MM.1S (cell line): ENCODE data around the gene TBC1D32.

ENCODE experiments used
- DNase-seq: peaks from one replicate; pipeline ENCODE4 v3.0.0-alpha.2; 2015
- H2AFZ ChIP-seq: fragments of 300-600 bp; sonication (generic); 2 replicates; pipeline ENCODE4 v1.6.0; 2016; ENCODE audit warnings: antibody characterized with exemption, low read length
- H3F3A ChIP-seq: fragments of 300-600 bp; sonication (generic); 2 replicates; pipeline ENCODE4 v1.6.1; 2016; ENCODE audit warnings: mild to moderate bottlenecking, antibody characterized with exemption, low read length, moderate library complexity, mixed read lengths; ENCODE audit not compliant: insufficient read depth
- H3K27ac ChIP-seq: fragments of 300-600 bp; sonication (generic); 2 replicates; pipeline ENCODE4 v1.5.1; 2016; ENCODE audit warnings: mild to moderate bottlenecking, low read length
- H3K27me3 ChIP-seq: fragments of 300-600 bp; sonication (generic); replicated peaks from 2 replicates; pipeline ENCODE4 v1.6.0; 2016; ENCODE audit warnings: low read length; ENCODE audit not compliant: insufficient read depth
- H3K36me3 ChIP-seq: fragments of 300-600 bp; sonication (generic); replicated peaks from 2 replicates; pipeline ENCODE4 v1.6.1; 2016; ENCODE audit warnings: mild to moderate bottlenecking, low read length, mixed read lengths; ENCODE audit not compliant: insufficient read depth
- H3K4me1 ChIP-seq: fragments of 300-600 bp; sonication (generic); 2 replicates; pipeline ENCODE4 v1.6.1; 2016; ENCODE audit warnings: low read length, mixed read lengths
- H3K4me2 ChIP-seq: fragments of 300-600 bp; sonication (generic); 2 replicates; pipeline ENCODE4 v1.6.0; 2016; ENCODE audit warnings: low read depth, low read length
- H3K4me3 ChIP-seq: fragments of 300-600 bp; sonication (generic); 2 replicates; pipeline ENCODE4 v1.5.1; 2016; ENCODE audit warnings: low read length, mixed read lengths
- H3K79me2 ChIP-seq: fragments of 300-600 bp; sonication (generic); 2 replicates; pipeline ENCODE4 v1.6.1; 2016; ENCODE audit warnings: mixed run types, low read length, mixed read lengths
- H3K9ac ChIP-seq: fragments of 300-600 bp; sonication (generic); 2 replicates; pipeline ENCODE4 v1.6.1; 2016; ENCODE audit warnings: low read length, mixed read lengths
- H3K9me2 ChIP-seq: fragments of 300-600 bp; sonication (generic); replicated peaks from 2 replicates; pipeline ENCODE4 v1.6.1; 2016; ENCODE audit warnings: mild to moderate bottlenecking, low read length, mixed read lengths; ENCODE audit not compliant: insufficient read depth
- H3K9me3 ChIP-seq: fragments of 300-600 bp; sonication (generic); replicated peaks from 2 replicates; pipeline ENCODE4 v1.6.1; 2016; ENCODE audit warnings: mild to moderate bottlenecking, low read length, mixed read lengths; ENCODE audit not compliant: insufficient read depth
- H4K20me1 ChIP-seq: fragments of 300-600 bp; sonication (generic); 2 replicates; pipeline ENCODE4 v1.6.1; 2016; ENCODE audit warnings: mild to moderate bottlenecking, low read length, moderate library complexity, mixed read lengths; ENCODE audit not compliant: insufficient read depth
- EZH2 ChIP-seq: fragments of 300-600 bp; sonication (generic); optimal IDR thresholded peaks from 2 replicates; pipeline ENCODE3; 2017; ENCODE audit warnings: low read depth, mild to moderate bottlenecking, antibody characterized with exemption, low read length, mixed read lengths
- EZH2phosphoT487 ChIP-seq: fragments of 300-600 bp; sonication (generic); IDR thresholded peaks from 2 replicates; pipeline ENCODE4 v1.6.1; 2018; ENCODE audit warnings: antibody characterized with exemption, low read length
- TF ChIP-seq, protein P1 (sequence below): fragments of 300-600 bp; sonication (generic); IDR thresholded peaks from 2 replicates; pipeline ENCODE4 v1.5.1; 2016; ENCODE audit warnings: antibody characterized with exemption, low read length, mixed read lengths

Gene TBC1D32

GRCh38 chr6:121339639-121340226 lies 5.5 kb upstream of the TBC1D32 start:
- no peaks in the 10 kb centered on the region for H3K36me3 ChIP-seq
- H3K9me2 ChIP-seq = no peaks in the 10 kb centered on the region
- no peaks in the 10 kb centered on the region for H3K79me2 ChIP-seq
- H3K27ac ChIP-seq = no peak overlapping the region
- H3K9me3 ChIP-seq = no peaks in the 10 kb centered on the region
- DNase-seq = no peak
- no peak overlapping the region for H3K9ac ChIP-seq
- no peak overlapping the region for H3K4me3 ChIP-seq
- TF ChIP-seq EZH2phosphoT487 = no peak
- TF ChIP-seq, protein P1, sequence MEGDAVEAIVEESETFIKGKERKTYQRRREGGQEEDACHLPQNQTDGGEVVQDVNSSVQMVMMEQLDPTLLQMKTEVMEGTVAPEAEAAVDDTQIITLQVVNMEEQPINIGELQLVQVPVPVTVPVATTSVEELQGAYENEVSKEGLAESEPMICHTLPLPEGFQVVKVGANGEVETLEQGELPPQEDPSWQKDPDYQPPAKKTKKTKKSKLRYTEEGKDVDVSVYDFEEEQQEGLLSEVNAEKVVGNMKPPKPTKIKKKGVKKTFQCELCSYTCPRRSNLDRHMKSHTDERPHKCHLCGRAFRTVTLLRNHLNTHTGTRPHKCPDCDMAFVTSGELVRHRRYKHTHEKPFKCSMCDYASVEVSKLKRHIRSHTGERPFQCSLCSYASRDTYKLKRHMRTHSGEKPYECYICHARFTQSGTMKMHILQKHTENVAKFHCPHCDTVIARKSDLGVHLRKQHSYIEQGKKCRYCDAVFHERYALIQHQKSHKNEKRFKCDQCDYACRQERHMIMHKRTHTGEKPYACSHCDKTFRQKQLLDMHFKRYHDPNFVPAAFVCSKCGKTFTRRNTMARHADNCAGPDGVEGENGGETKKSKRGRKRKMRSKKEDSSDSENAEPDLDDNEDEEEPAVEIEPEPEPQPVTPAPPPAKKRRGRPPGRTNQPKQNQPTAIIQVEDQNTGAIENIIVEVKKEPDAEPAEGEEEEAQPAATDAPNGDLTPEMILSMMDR = no peak
- TF ChIP-seq EZH2 = no peak
- H3F3A ChIP-seq = no peaks in the 10 kb centered on the region
- no peaks in the 10 kb centered on the region for H4K20me1 ChIP-seq
- H3K4me2 ChIP-seq = no peak overlapping the region
- H2AFZ ChIP-seq = no peak overlapping the region
- no peaks in the 10 kb centered on the region for H3K27me3 ChIP-seq
- H3K4me1 ChIP-seq = no peaks in the 10 kb centered on the region

GRCh38 chr6:121338956-121339355 lies 4.7 kb upstream of the TBC1D32 start:
- H3F3A ChIP-seq = no peaks in the 10 kb centered on the region
- no peak for TF ChIP-seq EZH2phosphoT487
- TF ChIP-seq, protein P1 = no peak
- TF ChIP-seq EZH2 = no peak

DNA sequence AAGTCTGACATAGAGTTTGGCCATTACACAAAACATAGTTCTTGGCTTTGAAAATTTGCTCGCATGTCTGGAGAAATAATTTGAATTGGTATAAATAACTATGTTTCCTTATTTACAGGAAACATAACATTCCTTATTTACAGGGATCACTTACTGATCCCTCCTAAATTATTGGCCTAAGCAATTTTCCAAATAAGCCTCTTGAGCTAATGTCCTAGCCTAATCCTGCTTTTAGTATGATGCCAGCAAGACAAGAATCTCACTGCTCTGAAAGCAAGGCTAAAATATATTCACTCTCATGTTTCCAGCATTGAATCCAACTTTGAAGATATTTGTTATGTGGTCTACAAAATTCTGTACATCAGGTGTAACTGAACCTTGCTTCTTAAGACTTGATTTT lies 4.1 kb upstream of the TBC1D32 start:
- no peaks in the 10 kb centered on the region for H4K20me1 ChIP-seq
- no peaks in the 10 kb centered on the region for H3K9me3 ChIP-seq
- no peak overlapping the region for H3K9ac ChIP-seq
- no peak overlapping the region for H3K4me2 ChIP-seq
- no peaks in the 10 kb centered on the region for H3K9me2 ChIP-seq
- no peak overlapping the region for H3K4me3 ChIP-seq
- TF ChIP-seq EZH2phosphoT487 = no peak
- TF ChIP-seq, protein P1 = no peak
- no peak for TF ChIP-seq EZH2
- H3F3A ChIP-seq = no peaks in the 10 kb centered on the region
- H3K36me3 ChIP-seq = no peaks in the 10 kb centered on the region
- no peaks in the 10 kb centered on the region for H3K27me3 ChIP-seq
- no peaks in the 10 kb centered on the region for H3K4me1 ChIP-seq
- DNase-seq = no peak
- H2AFZ ChIP-seq = no peak overlapping the region
- no peaks in the 10 kb centered on the region for H3K79me2 ChIP-seq
- no peak overlapping the region for H3K27ac ChIP-seq

More at GRCh38 chr6:121338956-121339355, 4.7 kb upstream of the TBC1D32 start:
- no peak for DNase-seq
- H3K9ac ChIP-seq = no peak overlapping the region
- no peaks in the 10 kb centered on the region for H3K36me3 ChIP-seq
- H3K9me2 ChIP-seq = no peaks in the 10 kb centered on the region
- H3K4me1 ChIP-seq = no peaks in the 10 kb centered on the region
- no peak overlapping the region for H3K4me3 ChIP-seq
- no peaks in the 10 kb centered on the region for H3K79me2 ChIP-seq
- H3K9me3 ChIP-seq = no peaks in the 10 kb centered on the region
- no peaks in the 10 kb centered on the region for H4K20me1 ChIP-seq
- H3K27me3 ChIP-seq = no peaks in the 10 kb centered on the region
- H3K4me2 ChIP-seq = no peak overlapping the region
- H3K27ac ChIP-seq = no peak overlapping the region
- H2AFZ ChIP-seq = no peak overlapping the region
